GM19455 (cell line): Measurements from ENCODE around the gene DCP2.

Experiments
- ATAC-seq: cut with Tn5 transposase; IDR thresholded peaks from one replicate; pipeline ENCODE4 v1.9.1; 2021; ENCODE audit not compliant: unreplicated experiment

The DCP2 gene

DNA sequence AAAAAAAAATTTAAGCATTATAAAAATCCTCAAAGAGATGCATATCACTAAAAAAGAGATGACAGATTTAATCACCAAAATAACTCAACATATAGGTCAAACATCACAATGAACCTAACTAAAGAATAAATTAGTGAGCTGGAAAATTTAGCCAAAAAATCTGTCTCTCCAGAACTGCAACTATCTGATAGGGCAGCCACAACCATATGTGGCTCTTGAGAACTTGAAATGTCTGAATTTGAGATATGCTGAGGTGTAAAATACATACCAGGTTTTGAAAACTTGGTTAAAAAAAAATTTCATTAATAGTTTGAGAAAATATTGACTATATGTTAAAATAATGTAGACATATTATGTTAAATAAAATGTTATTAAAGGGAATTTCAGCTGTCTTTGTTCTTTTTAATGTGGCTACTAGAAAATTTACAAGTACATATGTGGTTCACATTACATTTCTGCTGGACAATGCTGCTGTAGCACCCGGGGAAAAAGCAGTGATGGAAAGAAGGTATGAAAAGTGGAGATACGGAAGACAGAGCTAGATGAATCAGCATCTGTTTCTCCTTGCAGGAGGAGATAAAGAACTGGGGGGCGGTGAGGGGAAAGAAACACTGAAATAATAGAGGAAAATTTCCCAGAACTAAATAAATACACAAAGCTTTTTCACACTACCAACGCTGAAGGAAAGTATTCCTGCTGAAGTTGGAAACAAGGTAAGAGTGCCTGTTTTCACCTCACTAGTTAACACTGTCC, 66.1 kb downstream of the DCP2 start:
- no peak for ATAC-seq

- ATAC-seq = no peak
These were observed 66.9 kb downstream of the DCP2 start for GRCh38 chr5:113043491-113043931.

DNA sequence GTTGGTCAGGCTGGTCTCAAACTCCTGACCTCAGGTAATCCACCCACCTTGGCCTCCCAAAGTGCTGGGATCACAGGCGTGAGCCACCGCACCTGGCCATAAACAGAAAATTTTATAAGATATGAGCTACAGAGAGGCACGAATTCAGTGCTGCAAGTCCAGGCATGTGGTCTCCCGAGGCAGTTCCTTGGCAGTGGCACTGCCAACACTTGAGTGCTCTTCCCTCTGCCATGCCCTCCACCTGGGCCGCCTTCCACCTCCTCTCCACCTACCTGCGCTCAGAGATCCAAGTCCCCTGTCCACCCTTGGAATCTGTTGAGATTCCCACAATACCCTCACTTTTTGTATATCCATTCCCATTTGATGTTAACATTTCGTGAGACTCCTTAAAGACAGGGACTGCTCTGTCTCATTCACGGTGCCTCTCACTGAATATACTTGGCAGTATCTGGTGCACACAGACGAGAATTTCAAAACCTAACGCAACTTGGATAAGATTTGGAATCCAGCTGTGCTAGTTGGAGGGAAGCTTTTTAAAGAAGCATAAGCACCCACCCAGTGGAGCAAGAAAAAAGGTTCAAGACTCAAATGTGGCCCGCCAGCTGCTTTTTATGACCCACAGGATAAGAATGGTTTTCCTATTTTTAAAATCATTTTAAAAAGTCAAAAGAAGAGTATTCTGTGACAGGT, 68.3 kb downstream of the DCP2 start:
- no peak for ATAC-seq

- ATAC-seq = no peak
These were observed 70.6 kb downstream of the DCP2 start for GRCh38 chr5:113047234-113047633.

DNA sequence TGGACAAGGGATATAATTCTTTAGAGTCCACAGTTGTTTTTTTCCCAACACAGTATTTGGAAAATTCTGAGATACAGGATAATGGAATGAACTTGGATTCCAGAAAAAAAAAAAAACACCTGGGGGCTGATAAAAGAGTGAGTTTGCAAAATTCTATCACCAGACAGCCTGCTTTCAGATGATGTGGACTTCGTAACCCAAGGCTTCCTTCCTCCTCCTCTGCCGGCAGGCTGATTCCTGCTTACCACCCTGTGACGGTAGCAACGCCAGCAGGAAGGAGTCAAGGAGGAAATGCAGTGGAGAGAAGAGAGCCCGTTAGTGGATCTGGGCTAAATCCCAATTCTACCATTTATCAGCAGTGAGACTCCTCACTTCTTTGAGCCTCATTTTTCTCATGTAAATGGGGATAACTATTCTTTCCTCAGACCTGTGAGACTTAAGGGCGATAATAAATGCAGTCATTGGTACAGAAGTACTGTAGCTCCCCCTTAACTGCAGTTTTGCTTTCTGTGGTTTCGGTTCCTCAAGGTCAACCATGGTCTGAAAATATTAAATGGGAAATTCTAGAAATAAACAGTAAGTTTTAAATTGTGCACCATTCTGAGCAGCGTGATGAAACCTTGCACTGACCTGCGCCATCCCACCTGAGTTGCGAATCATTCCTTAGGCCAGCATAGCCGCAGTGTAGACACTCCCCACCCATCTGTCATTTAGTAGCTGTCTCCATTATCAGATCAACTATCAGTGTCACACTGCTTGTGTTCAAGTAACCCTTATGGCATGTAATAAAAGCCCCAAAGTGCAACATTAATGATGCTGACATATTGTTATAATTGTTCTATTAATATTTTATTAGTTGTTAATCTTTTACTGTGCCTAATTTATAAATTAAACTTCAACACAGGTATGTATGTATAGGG, 71.4 kb downstream of the DCP2 start:
- peak; percentile 78 for ATAC-seq

- ATAC-seq = no peak
These were observed 72.3 kb downstream of the DCP2 start for GRCh38 chr5:113048931-113049330.

GRCh38 chr5:113050721-113051382, 74.3 kb downstream of the DCP2 start:
- ATAC-seq = no peak

DNA sequence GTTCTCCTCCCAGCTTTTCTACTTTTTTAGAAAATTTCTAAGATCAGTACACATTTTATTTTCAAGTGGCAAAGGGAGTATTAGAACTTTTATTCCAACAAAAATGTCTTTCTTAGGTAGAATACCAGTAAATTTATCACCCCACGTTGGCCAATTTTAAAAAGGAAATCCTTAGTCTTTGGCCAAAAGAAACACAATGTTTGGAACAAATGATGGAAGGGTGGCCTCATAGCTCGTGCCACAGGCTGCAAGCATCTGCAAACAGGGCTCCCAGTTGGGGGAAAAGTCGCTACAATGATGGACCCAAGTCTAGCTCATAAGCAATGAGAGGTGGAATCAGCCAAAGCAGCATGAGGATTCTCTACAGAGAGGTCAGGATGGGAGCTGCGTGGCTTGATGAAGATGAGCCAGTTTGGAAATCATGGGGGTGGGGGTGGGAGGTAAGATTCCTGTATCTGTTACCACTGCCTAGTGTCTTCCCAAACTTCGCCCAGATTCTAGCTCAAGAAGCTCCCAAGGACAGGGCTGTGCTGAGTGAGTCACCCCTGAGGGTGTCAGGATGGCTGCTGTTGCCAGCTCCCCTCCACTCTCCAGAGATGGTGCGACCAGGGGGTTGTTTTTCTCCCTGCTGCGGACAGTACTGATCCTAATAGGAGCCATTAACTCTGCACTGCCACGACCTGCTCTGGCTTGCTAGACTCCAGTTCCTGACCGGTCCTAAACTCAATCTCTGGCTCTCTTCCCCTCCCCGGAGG, 75.6 kb downstream of the DCP2 start:
- no peak for ATAC-seq

DNA sequence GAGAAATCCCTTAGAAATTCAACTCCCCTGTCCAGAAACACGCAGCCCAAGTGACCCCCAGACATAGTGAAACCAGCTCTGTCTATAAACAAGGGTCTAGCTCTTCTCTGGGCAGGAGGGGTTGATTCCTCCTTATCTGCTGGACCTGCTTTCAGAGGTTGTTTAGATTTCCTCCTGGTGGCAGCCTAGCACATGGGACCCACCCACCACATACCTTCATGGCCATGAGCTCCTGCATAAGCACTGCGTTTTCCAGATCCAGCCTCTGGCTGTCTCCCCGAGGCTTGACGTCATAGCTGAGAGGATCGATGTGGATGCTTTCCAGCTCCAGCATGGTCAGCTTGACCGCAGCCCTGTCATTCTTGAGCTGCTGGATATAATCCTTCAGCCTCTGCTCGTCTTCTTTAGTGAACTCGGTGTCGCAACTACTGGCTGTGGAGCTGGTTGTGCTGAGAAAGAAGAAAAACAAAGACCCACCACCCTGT, 77.0 kb downstream of the DCP2 start:
- ATAC-seq = no peak

GRCh38 chr5:113054899-113055298, 78.3 kb downstream of the DCP2 start:
- ATAC-seq = no peak

DNA sequence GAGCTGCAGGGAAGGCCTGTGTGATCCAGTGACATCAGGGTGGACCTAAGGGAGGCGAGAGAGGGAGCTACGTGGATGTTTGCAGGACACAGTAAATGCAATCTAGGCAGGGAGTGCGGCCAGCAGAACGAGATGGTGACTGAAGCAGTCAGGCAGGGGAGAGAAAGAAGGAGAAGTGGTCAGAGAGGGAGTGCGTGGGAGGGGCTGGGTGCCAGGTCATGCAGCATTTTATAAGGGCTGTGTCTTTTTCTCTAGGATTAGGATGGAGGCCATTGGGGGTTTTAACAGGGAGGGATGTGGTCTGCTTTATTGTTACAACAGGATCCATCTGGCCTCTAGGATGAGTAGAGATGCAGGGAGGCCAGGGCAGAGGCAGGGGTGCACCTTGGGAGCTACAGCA, 80.4 kb downstream of the DCP2 start:
- no peak for ATAC-seq

- ATAC-seq = no peak
These were observed 81.0 kb downstream of the DCP2 start for GRCh38 chr5:113057557-113057984.

GRCh38 chr5:113058269-113058668, 81.7 kb downstream of the DCP2 start:
- ATAC-seq = no peak

- ATAC-seq = no peak
These were observed 82.2 kb downstream of the DCP2 start for GRCh38 chr5:113058706-113059226.

DNA sequence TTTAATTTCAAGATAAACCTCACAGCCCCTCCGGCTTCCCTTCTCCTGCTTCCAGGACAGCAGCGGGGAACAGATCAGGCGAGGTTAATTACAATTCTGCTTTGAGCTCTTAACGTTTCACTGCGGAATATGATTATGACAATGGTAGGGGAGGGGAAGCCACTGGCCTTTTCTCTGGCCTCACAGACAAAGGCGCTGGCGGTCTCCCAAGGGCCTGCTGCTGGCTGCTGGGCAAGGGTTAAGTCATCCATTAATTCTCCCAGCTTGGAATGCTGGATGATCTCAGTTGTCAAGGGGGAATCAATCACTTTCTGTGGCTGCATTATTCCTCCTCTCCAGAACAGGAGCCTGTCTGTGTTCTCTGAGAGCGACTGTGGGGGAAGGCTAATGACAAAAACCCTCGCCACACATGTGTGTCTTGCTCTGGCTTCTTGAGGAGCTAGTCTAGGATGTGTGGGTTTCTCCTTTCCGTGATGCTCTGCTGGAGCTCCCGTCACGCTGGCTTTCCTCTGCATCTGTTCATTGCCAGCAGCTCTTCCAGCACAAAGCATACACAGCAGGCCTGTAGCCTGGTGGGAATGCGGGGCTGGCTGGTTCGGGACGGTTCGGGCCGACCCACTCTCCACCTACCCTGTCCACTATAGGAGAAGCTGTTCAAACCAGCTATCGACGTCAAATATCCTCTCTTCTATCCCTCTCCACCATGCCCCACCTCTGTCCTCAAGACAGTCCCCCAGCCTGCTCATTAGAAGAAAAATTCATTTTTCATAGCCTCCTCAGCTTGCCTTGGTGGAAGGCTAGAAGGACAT, 82.8 kb downstream of the DCP2 start:
- no peak for ATAC-seq

DNA sequence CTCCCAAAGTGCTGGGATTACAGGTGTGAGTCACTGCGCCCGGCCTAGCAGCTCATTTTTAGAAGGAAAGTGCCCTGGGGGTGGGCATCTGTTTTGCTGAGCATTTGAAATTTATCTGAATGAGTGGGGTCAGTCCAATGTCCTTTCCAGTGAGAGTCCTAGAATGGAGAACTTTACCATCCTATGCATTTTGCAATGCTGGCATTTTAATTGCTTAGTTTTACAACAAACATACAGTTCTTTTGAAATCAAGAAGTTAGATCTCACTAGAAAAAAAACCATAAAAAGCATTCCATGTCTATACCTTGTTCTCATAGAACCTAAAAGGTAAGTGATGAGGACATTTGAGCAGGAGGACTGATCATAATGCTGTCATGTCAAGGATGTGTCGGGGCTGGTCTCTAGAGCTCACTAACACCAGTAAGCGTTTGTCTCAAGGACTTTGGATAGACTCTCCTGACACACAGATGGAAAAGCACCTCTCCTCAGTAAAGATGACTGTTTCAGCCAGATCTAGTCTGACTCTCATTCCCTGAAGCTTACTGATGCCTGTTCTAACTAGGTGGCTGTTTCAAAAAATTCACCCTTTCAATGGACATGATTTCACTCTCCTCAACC, 83.9 kb downstream of the DCP2 start:
- ATAC-seq = no peak

- no peak for ATAC-seq
These were observed 85.5 kb downstream of the DCP2 start for GRCh38 chr5:113061846-113062780.
